ENCODE measurements around the gene ADH4.
"Not testable (repeated sequence)": the region's sequence is repeated elsewhere in the genome, so short reads cannot be mapped to it uniquely, and the experiment has no call there.

Gene ADH4

GRCh38 chr4:99136329-99136728 lies 7.8 kb downstream of the ADH4 start:
- Histone ChIP-seq H3K27me3 (ENCODE audit: control insufficient read depth, insufficient read depth, low read length, poor library complexity, severe bottlenecking) (no peaks in the 10 kb centered on the region), H3K4me3 (ENCODE audit: insufficient read depth, low read depth, low read length) (no peak overlapping the region), H3K9me3 (ENCODE audit: control insufficient read depth, low read length) (no peaks in the 10 kb centered on the region), H3K36me3 (ENCODE audit: control insufficient read depth, insufficient read depth, low read length) (no peaks in the 10 kb centered on the region), H3K4me1 (ENCODE audit: control insufficient read depth, insufficient read depth, low read length) (no peaks in the 10 kb centered on the region), H3K27ac (ENCODE audit: insufficient read depth, low read depth, low read length, poor library complexity, severe bottlenecking) (no peak overlapping the region)

DNA sequence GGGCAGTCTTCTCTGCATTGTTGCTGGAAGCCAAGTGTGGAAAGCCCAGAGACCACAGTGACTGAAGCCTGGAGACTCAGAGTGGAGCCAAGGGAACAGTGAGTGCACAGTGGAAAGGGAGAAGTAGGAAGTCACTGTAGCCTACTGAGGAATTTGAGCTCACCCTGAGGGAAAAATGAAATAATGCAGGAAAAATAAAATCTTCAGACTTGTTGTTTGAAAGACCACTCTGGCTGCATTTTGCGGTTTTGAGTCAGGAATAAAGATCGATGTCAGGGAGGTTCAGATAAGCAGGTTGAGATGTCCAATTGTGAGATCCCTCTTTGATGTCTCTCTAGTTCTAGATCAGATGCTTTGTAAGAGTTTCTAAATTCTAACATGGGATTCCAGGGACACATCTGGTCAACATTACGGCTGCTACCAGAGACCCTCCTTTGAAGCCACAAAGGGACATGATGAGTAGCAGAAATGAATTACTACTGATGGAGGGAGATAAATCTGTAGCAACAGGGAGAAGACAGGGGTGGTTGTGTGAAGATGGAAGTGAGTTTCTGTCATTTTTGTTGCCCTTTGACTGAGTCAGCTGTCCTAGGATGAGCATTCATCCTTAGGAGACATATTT lies 8.4 kb downstream of the ADH4 start:
- Histone ChIP-seq H3K27ac (ENCODE audit: insufficient read depth, low read depth, low read length, poor library complexity, severe bottlenecking) (no peak overlapping the region), H3K36me3 (ENCODE audit: control insufficient read depth, insufficient read depth, low read length) (no peaks in the 10 kb centered on the region), H3K4me1 (ENCODE audit: control insufficient read depth, insufficient read depth, low read length) (no peaks in the 10 kb centered on the region), H3K4me3 (ENCODE audit: insufficient read depth, low read depth, low read length) (no peak overlapping the region), H3K27me3 (ENCODE audit: control insufficient read depth, insufficient read depth, low read length, poor library complexity, severe bottlenecking) (no peaks in the 10 kb centered on the region), H3K9me3 (ENCODE audit: control insufficient read depth, low read length) (no peaks in the 10 kb centered on the region)
- 64 to 65% methylated on average over 3 of the region's 3 CpGs for WGBS, 2 experiments

- Histone ChIP-seq H3K27me3 (ENCODE audit: control insufficient read depth, insufficient read depth, low read length, poor library complexity, severe bottlenecking) (no peaks in the 10 kb centered on the region), H3K4me3 (ENCODE audit: insufficient read depth, low read depth, low read length) (no peak overlapping the region), H3K4me1 (ENCODE audit: control insufficient read depth, insufficient read depth, low read length) (no peaks in the 10 kb centered on the region), H3K9me3 (ENCODE audit: control insufficient read depth, low read length) (peaks cover 2% of the 10 kb centered on the region), H3K27ac (ENCODE audit: insufficient read depth, low read depth, low read length, poor library complexity, severe bottlenecking) (no peak overlapping the region), H3K36me3 (ENCODE audit: control insufficient read depth, insufficient read depth, low read length) (no peaks in the 10 kb centered on the region)
- WGBS, 2 experiments: 93 to 96% methylated on average over 3 of the region's 3 CpGs
Observed at GRCh38 chr4:99134586-99134985, 9.5 kb downstream of the ADH4 start.

DNA sequence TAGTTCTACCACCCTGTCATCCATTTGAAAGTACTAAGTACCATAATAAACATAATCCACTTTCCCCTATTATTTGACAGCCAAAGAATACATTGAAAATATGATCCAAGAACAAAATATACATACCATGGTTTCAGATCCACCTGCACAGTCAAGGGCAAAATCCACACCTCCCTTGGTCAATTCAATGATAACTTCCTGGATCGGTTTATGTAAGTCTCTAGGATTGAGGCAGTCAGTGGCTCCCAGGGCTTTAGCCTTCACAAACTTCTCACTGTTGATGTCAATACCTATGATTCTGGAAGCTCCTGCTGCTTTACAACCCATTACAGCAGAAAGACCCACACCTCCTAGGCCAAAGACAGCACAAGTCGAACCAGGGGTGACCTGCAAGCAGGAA lies 12.7 kb downstream of the ADH4 start:
- H3K27ac ChIP-seq (ENCODE audit: insufficient read depth, low read depth, low read length, poor library complexity, severe bottlenecking): no peak overlapping the region
- no peaks in the 10 kb centered on the region for H3K4me1 ChIP-seq (ENCODE audit: control insufficient read depth, insufficient read depth, low read length)
- no peaks in the 10 kb centered on the region for H3K27me3 ChIP-seq (ENCODE audit: control insufficient read depth, insufficient read depth, low read length, poor library complexity, severe bottlenecking)
- WGBS, 2 experiments: 0 to 47% methylated on average over 1 to 2 of the region's 2 CpGs
- no peaks in the 10 kb centered on the region for H3K36me3 ChIP-seq (ENCODE audit: control insufficient read depth, insufficient read depth, low read length)
- H3K9me3 ChIP-seq (ENCODE audit: control insufficient read depth, low read length): peaks cover 4% of the 10 kb centered on the region
- no peak overlapping the region for H3K4me3 ChIP-seq (ENCODE audit: insufficient read depth, low read depth, low read length)

GRCh38 chr4:99126376-99126775 lies 17.7 kb downstream of the ADH4 start:
- Histone ChIP-seq H3K9me3 (ENCODE audit: control insufficient read depth, low read length) (peaks cover 4% of the 10 kb centered on the region), H3K27ac (ENCODE audit: insufficient read depth, low read depth, low read length, poor library complexity, severe bottlenecking) (no peak overlapping the region), H3K4me3 (ENCODE audit: insufficient read depth, low read depth, low read length) (no peak overlapping the region), H3K36me3 (ENCODE audit: control insufficient read depth, insufficient read depth, low read length) (no peaks in the 10 kb centered on the region), H3K4me1 (ENCODE audit: control insufficient read depth, insufficient read depth, low read length) (no peaks in the 10 kb centered on the region), H3K27me3 (ENCODE audit: control insufficient read depth, insufficient read depth, low read length, poor library complexity, severe bottlenecking) (no peaks in the 10 kb centered on the region)
- 89 to 94% methylated on average over 1 of the region's 1 CpG for WGBS, 2 experiments

- H3K4me1 ChIP-seq (ENCODE audit: control insufficient read depth, insufficient read depth, low read length): no peaks in the 10 kb centered on the region
- WGBS, 2 experiments: 64 to 71% methylated on average over 4 of the region's 4 CpGs
Observed at GRCh38 chr4:99121008-99121407, 23.1 kb downstream of the ADH4 start.

GRCh38 chr4:99120501-99120900 lies 23.6 kb downstream of the ADH4 start:
- 88 to 94% methylated on average over 5 of the region's 5 CpGs for WGBS, 2 experiments
- H3K4me1 ChIP-seq (ENCODE audit: control insufficient read depth, insufficient read depth, low read length): no peaks in the 10 kb centered on the region

More at GRCh38 chr4:99121008-99121407, 23.1 kb downstream of the ADH4 start:
- Histone ChIP-seq H3K27me3 (ENCODE audit: control insufficient read depth, insufficient read depth, low read length, poor library complexity, severe bottlenecking) (no peaks in the 10 kb centered on the region), H3K36me3 (ENCODE audit: control insufficient read depth, insufficient read depth, low read length) (no peaks in the 10 kb centered on the region), H3K9me3 (ENCODE audit: control insufficient read depth, low read length) (no peaks in the 10 kb centered on the region), H3K27ac (ENCODE audit: insufficient read depth, low read depth, low read length, poor library complexity, severe bottlenecking) (no peak overlapping the region), H3K4me3 (ENCODE audit: insufficient read depth, low read depth, low read length) (no peak overlapping the region)

DNA sequence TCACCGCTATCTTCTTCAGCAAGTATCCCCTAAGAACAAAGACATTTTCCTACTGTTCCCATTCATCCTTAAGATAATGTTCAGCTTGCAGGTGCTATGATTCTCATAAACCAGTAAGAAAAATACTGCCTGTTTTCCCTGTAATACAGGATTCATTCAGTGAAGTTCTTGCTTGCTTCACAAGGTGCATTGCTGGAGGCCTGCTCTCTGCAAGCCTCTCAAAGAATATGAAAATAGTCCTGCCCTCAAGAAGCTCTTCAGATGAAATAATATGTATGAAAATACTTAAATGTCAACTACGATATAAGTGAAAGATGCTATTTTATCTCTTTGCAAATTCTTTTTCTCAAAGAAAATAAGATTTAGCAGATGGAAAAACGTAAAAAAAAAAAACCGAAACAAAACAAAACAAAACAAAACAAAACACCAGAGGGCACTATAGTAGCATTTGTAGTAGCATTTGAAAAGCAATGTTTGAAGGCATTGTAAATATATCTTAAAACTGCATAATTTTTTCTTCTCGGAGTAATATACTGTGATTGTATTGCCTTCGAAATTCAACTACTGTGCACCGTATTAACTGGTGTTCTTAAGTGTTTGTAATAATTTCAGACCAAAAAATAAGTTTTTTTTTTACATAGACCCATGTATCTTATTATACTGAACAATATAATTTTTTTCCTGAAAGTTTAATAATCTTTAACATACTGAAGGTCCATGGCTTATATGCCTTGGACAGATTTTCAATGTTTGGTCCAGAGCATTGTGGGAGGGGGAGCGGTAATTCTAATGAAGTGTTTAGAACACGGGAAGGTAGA lies 26.0 kb downstream of the ADH4 start:
- 96% methylated on average over 3 of the region's 9 CpGs; no CpG with 5 or more reads in 1 of the 2 experiments for WGBS, 2 experiments
- no peak overlapping the region for H3K27ac ChIP-seq (ENCODE audit: insufficient read depth, low read depth, low read length, poor library complexity, severe bottlenecking)

More at GRCh38 chr4:99120501-99120900, 23.6 kb downstream of the ADH4 start:
- Histone ChIP-seq H3K27me3 (ENCODE audit: control insufficient read depth, insufficient read depth, low read length, poor library complexity, severe bottlenecking) (no peaks in the 10 kb centered on the region), H3K9me3 (ENCODE audit: control insufficient read depth, low read length) (no peaks in the 10 kb centered on the region), H3K4me3 (ENCODE audit: insufficient read depth, low read depth, low read length) (no peak overlapping the region), H3K36me3 (ENCODE audit: control insufficient read depth, insufficient read depth, low read length) (no peaks in the 10 kb centered on the region), H3K27ac (ENCODE audit: insufficient read depth, low read depth, low read length, poor library complexity, severe bottlenecking) (no peak overlapping the region)

GRCh38 chr4:99117122-99117841 lies 26.8 kb downstream of the ADH4 start:
- H3K9me3 ChIP-seq (ENCODE audit: control insufficient read depth, low read length); H3K4me1 ChIP-seq (ENCODE audit: control insufficient read depth, insufficient read depth, low read length); H3K36me3 ChIP-seq (ENCODE audit: control insufficient read depth, insufficient read depth, low read length); H3K27me3 ChIP-seq (ENCODE audit: control insufficient read depth, insufficient read depth, low read length, poor library complexity, severe bottlenecking); H3K4me3 ChIP-seq (ENCODE audit: insufficient read depth, low read depth, low read length); H3K27ac ChIP-seq (ENCODE audit: insufficient read depth, low read depth, low read length, poor library complexity, severe bottlenecking): not testable (repeated sequence)
- WGBS, 2 experiments: 86 to 88% methylated on average over 29 of the region's 29 CpGs

More for the DNA sequence above, 26.0 kb downstream of the ADH4 start:
- Histone ChIP-seq H3K27me3 (ENCODE audit: control insufficient read depth, insufficient read depth, low read length, poor library complexity, severe bottlenecking) (no peaks in the 10 kb centered on the region), H3K36me3 (ENCODE audit: control insufficient read depth, insufficient read depth, low read length) (no peaks in the 10 kb centered on the region), H3K9me3 (ENCODE audit: control insufficient read depth, low read length) (no peaks in the 10 kb centered on the region), H3K4me3 (ENCODE audit: insufficient read depth, low read depth, low read length) (no peak overlapping the region), H3K4me1 (ENCODE audit: control insufficient read depth, insufficient read depth, low read length) (no peaks in the 10 kb centered on the region)

DNA sequence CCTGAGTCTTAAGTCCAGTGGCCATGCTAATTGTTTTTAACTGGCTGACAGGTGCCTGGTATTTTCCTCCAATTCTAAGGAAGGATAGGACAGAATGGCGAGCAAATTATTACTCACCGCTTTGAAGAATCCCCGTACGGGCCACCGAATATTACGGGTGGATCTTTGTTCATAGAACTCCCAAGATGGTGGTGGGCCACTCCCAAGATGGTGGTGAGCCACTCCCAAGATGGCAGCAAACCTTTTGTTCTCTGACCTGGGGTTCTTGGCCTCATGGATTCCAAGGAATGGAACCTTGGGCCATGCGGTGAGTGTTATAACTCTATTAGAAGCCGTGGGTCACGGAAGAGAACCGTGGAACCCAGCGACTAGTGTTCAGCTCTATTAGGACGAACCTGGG lies 34.8 kb downstream of the ADH4 start:
- H3K36me3 ChIP-seq (ENCODE audit: control insufficient read depth, insufficient read depth, low read length); H3K4me3 ChIP-seq (ENCODE audit: insufficient read depth, low read depth, low read length); H3K4me1 ChIP-seq (ENCODE audit: control insufficient read depth, insufficient read depth, low read length); H3K9me3 ChIP-seq (ENCODE audit: control insufficient read depth, low read length); H3K27ac ChIP-seq (ENCODE audit: insufficient read depth, low read depth, low read length, poor library complexity, severe bottlenecking); H3K27me3 ChIP-seq (ENCODE audit: control insufficient read depth, insufficient read depth, low read length, poor library complexity, severe bottlenecking): not testable (repeated sequence)
- WGBS, 2 experiments: 88 to 89% methylated on average over 12 of the region's 12 CpGs
